ENCODE measurements around the gene TRIM8.

- peak; percentile 7 for TF ChIP-seq CTCF (IDR thresholded peaks at IDR 0.05; ENCODE audit: borderline replicate concordance, extremely low read depth, low read length, poor library complexity, severe bottlenecking)
- TF ChIP-seq EZH2 (IDR thresholded peaks at IDR 0.05; ENCODE audit: borderline replicate concordance, low read depth, low read length, severe bottlenecking), result no peak
Measured at GRCh38 chr10:102673819-102674511, 29.7 kb downstream of the TRIM8 start.

Data from DND-41 (cell line).